IPS-NIHi7 (cell line): Measurements from ENCODE around the gene VEZT.

Experiments
- DNase-seq: peaks from one replicate; pipeline ENCODE4 v3.0.0; 2012; ENCODE audit warnings: mixed read lengths; ENCODE audit errors: extremely low spot score

Gene VEZT

GRCh38 chr12:95200128-95200894 is 17.3 kb upstream of the VEZT start:
- no peak for DNase-seq

DNA sequence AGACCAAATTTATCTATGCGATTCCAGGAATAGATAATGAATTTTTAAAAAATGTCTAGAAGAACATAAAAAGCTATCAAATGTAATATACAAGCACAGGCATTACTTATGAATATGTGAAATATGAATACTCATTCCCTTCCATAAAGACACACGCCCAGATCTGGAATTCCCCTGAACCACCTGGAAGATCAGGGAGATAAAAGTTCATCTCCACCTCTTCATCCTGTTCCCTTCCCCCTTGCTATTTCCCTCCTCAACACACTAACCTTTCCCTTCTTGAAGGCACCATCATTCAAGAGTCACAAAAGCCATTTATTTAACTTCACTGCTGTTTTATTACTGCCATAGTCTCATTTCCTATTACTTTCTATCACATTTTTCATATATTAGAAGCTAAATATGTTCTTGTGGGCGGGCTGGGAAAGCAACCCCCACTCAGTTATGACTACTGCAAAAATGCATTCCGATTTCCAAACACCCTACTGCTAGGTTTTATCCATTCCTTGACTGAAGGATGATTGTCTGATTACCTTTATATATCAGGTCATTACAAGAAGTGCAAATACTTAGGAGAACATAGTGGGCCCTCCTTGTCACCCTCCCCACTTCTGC is 16.4 kb upstream of the VEZT start:
- DNase-seq = no peak

- DNase-seq = no peak
These were observed 14.7 kb upstream of the VEZT start for GRCh38 chr12:95202691-95203486.

DNA sequence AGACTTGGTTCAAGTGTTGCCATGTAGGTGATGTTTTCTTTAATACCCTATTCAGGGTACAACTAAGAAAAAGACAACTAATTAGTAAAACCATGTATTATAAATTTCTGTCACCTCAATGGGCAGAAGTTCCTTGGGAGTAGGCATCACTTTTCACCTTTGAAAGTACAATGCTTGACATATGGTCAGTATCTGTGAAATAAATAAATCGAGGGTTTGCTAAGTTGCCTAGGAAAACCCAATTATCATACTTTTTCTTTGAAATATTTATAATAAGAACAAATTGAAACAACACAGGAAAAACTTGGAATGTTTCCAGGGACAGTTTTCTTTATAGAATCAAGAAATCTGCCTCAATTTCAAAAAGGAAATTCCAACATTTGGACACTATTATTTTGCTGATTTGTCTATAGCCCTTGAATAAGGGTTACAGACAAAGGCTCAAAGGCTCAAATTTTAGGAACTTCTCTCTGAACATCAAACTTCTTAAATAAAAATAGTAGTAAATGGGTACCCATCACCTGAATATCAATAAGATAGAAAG is 14.0 kb upstream of the VEZT start:
- no peak for DNase-seq

DNA sequence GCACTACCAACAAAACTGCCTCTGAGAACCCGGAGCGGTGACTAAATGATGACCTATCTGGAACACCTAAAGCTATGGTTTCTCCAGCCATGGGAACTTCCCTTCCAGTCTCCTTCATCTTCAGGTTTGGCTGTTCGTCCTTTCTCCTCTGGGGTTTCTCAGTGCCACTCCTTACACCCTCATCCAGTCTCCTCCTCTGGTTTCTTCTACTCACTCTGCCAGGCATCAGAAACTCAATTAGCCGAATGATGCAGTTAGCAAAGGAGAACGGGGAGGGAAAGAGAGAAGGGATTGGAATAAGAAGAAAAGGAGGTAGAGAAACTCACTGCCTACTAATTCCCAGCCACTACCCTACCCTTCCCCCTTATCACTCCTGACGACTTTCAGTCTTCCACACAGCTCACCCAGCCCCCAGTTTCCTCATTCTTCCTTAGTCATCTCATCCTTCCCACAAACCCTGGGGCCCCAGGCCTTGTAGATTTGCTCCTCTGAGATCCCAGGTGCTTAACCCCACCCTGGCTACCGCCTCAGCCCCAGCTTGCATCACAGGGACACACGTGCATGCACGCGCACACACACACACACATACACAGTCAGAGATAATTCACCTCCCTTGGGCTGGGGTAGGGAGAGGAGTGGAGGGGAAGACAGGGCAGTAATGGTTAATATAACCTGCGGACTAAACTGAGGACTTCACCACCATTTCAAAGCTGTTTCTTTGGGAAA is 13.3 kb upstream of the VEZT start:
- peak; percentile 57 for DNase-seq

- no peak for DNase-seq
These were observed 12.5 kb upstream of the VEZT start for GRCh38 chr12:95205016-95205624.

- DNase-seq = peak; percentile 43
These were observed 11.9 kb upstream of the VEZT start for GRCh38 chr12:95205685-95206084.

DNA sequence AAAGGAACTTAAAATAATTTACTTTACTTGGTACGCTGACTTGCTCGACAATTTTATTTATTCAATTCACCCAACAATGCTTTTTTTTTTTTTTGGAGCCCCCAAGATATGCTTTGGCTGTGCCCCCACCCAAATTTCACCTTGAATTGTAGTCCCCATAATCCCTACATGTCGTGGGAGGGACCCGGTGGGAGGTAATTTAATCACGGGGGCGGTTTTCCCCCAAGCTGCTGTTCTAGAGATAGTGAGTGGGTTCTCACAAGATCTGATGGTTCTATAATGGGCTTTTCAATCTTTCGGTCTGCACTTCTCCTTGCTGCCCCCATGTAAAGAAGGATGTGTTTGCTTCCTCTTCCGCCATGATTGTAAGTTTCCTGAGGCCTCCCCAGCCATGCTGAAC is 10.7 kb upstream of the VEZT start:
- no peak for DNase-seq

DNA sequence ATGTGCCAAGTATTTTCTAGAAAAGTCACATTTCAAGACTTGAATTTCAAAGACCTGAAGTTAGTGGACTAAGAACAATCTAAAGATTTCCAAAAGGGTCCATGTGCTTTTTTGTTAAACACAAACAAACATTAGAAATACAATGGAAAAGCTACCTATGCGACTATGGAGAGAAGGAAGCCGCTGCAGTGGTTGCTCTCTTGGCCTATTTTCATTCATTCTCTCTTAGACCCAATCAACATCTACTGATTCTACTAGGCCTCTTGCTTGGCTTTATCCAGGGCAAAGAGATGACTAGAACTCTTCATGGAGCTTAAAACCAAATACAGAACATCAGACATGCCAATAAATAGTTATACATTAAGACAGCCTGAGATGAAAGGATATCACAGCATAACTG is 10.2 kb upstream of the VEZT start:
- DNase-seq = no peak

GRCh38 chr12:95208678-95209077 is 8.9 kb upstream of the VEZT start:
- no peak for DNase-seq

DNA sequence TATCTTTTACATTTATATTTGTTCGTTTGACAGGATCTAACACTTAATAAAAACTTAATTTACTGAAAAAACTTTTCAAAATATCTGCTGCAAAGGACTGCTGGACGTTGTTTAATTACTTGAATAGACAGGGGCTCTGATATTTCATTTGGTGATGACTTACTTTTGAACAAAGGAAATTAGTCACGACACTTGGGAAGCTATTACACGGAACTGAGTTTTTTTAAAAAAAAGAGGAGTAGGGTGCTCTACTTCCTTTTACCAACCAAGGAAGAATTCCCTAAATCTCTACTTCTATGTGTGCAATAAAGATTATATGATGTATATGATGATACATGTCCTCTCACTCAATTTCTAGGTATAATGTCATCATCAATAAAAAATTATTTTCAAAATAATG is 5.0 kb upstream of the VEZT start:
- DNase-seq = no peak

DNA sequence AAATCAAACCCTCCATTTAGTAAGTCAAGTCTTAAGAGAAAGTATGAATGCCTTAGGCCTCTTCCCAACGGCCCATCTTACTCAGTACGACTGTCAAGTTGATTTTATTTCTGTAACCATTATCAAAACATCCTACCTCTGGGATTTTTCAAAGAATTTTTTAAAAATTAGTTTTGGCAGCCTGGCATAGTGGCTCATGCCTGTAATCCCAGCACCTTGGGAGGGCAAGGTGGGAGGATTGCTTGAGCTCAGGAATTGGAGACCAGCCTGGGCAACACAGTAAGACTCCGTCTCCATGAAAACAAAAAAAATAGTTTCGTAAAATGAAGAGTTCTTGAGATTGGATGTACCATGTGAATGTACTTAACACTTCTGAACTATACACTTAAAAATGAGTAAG is 4.5 kb upstream of the VEZT start:
- DNase-seq = no peak

DNA sequence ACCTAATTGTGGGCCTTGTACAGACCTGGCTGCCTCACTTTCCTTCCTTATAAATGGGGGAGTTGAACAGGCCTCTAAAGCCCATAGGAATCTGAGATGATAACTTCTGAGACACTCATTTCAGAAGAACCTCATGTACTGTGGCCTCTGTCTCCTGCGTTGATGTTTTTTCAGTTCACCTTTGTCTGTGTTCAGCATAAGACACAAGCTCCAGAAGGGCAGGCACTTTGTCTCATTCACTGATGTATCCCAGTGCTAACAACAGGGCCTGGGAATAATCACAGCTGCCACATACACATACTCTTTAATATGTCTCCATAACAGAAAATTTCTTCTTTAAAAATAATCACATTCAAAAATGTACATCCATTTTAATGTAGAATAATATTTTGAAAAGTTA is 3.7 kb upstream of the VEZT start:
- DNase-seq = no peak

DNA sequence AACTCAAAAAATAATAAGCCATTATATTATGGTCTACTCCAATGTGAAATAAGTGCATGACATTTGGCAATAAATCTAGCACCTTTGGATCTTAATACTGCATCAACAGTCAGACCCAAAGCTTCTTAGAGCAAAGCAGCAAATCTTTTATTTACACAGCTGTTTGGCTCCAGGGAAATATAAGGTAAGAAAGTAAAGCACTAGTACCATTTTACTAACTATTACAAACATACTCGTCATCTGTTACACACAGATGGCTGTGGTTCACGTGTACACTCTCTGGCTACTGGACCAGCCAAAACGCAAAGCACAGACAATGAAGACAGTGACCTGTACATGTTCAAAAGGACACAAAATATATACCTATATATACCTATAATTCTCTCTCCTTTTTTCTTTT is 3.1 kb upstream of the VEZT start:
- no peak for DNase-seq

DNA sequence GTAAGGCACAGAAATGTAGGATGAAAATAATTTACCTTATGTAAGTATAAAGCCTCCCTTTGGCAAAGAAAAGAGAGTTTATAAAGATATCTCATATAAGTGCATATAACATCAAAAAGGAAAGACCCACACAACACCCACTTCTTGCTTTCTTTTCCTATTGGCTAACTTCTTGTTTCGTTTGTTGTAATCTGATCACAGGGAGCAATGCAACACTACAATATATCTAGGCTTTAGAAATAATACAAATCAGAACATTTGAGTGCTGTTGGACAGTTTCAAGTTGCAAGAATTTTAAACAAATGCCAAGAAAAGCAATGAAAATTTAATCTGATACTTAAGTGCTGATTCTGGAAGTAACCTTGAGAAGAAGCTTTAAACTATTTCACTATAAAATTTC is 1.7 kb upstream of the VEZT start:
- DNase-seq = no peak

DNA sequence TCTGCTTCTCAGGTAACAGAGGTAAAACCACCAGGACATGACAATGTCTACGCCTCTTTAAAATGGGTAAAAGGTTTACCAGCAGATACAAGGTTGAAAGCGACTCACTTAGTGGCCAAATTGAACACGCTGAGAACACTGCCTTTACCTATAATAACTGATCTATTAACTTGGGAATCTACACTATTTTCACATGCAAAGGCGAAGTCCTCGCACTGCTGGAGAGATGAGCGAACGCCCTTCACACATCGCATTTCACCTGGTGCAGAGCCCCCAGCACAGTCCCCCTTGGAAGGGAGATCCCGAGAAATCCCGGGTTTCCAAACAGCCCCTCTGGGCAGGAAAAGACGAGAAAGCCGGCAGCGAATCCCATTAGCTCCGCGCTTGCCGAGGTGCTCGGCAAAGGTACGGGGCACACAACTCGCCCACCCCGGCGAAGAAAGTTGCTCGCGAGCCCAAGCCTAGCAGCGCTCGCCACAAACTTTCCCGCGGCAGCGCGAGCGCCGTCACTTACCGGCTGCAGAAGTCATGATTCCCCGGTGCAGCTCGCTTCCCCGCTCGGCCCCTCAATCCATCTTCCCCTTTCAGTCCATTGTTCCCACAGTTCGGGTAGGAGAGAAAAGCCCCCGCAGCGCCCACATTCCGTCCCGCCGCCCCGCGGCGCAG is 763 bp upstream of the VEZT start:
- DNase-seq = no peak

DNA sequence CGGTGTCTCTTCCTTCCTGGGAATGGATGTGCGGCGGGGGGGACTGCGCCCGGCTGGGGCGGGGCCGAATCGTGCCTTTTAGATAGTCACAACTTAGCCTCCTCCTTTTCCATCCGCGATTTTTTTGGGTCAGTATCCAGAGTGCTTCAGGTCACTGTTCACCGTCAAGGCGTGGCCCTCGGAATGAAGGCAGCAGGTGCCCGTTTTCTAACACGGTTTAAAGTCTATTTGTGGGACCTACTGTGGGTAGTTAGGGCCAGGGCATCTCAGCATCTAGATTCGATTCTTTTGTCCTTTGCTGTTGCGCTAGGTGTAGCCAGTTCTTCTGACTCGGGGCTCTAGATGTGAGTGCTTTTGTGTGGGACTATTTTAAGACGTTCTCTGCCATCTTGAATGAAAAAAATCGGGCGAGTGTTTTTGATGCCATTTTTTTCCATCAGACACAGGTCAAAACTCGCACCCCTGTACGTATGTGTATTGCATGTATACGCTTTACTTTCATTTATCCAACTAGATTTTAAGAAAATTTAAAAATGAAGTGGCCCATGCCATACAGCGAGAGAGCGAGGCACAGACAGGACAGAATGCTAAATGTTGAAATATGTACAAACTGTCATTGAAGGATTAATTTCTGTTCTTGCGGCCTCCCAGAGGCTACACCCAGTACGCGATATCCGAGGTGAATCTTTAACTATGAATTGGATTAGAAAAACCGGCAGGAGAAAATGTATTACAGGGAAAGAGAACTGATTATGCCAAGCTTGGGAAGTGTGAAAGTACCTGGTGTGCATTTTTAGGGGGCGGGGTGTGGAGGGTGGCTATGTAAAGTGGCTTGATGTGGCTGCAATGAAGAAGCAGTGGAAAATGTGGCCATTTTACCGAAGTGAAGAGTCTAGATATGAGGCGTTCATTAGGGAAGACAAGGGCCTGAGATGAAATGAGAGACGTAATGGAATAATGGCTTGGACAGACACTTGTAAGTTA is 835 bp downstream of the VEZT start:
- no peak for DNase-seq

- DNase-seq = no peak
These were observed 2.6 kb downstream of the VEZT start for GRCh38 chr12:95220190-95220589.

DNA sequence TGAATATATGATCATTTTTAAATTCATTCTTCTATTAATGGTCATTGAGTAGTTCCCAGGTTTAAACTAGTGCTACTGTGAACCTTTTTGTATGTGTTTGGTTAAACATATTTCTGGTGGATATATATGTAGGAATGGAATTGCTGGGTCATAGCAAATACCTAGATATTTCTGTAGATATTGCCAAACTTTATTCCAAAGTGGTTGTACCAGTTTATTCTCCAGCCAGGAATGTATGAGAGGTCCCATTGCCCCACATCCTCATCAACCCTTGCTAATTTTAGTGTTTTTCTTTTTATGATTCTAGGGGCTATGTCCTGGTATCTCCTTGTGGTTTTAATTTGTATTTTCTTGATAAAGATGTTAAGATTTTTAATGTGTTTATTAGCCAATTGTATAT is 3.1 kb downstream of the VEZT start:
- DNase-seq = no peak
